ENCODE results near the gene YWHAB.
A peak's percentile ranks its signal among the peaks of the same experiment; 100 is the strongest.
"Not testable (repeated sequence)": the region's sequence is repeated elsewhere in the genome, so short reads cannot be mapped to it uniquely, and the experiment has no call there.

The YWHAB gene

DNA sequence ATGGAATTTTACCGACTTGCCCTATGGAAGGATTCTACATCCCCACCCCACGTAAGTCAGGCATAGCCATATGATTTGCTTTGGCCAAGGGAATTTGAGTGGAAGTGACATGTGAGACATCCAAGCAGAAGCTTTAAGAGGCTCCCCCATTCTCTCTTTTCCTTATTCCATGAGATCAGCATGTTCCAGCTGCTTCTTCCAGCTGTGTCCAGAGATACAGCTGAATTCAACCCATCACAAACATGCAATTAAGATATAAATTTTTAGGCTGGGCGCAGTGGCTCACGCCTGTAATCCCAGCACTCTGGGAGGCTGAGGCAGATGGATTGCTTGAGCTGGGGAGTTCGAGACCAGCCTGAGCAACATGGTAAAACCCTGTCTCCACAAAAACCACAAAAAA is 16.0 kb upstream of the YWHAB start:
- no peak for DNase-seq

- DNase-seq = not testable (repeated sequence)
These were observed 3.1 kb upstream of the YWHAB start for GRCh38 chr20:44882360-44882759.

DNA sequence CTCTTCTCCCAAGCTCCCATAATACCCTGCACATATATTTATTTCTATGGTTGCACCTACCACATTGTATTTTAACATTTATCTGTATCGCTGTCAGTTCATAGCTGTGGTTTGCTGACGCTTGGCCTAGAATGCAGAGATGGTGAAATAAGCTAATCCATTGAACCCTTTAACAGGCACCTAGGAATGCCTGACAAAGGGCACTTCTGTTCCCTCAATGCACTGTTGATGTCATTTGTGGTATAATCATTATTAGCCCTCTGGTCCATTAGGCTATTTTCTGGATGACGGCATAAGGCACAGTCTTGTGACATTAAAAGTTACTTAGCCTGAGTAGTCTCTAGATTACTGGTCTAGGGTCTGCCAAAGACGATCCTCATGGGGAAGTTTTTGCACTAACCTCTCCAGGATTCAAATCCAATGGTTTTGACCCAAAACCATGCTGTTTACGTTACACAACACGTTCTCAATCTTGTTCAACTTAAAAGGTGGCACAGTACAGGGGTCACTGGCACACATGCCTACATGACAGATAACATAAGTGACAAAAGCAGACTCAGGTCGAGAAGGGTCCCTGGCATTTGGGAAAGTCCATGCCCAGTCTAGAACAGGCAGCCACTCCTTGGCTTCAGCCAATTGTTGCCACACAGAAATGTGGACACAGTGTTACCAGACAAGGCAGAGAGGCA is 2.1 kb upstream of the YWHAB start:
- DNase-seq = no peak

DNA sequence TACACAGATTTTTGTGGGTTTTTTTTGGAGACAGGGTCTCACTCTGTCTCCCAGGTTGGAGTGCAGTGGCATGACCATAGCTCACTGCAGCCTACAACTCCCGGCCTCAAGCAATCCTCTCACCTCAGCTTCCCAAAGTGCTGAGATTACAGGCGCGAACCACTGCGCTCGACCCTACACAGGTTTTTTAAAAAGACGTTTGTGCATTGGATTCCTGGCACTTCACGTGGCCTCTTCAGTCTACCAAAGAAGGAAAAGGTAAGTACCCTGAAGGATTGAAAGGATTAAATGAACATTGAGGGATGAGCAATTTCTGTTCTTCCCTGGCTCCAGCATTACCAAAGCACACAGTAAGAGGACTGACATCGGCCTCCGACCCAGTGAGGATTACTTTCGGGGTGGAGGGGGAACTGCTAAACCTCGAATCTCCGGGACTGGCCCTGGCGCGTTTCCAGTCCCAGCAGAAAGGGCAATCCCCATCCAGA is 556 bp upstream of the YWHAB start:
- no peak for DNase-seq

- peak; percentile 23 for DNase-seq
These were observed 754 bp downstream of the YWHAB start for GRCh38 chr20:44886266-44886651.

DNA sequence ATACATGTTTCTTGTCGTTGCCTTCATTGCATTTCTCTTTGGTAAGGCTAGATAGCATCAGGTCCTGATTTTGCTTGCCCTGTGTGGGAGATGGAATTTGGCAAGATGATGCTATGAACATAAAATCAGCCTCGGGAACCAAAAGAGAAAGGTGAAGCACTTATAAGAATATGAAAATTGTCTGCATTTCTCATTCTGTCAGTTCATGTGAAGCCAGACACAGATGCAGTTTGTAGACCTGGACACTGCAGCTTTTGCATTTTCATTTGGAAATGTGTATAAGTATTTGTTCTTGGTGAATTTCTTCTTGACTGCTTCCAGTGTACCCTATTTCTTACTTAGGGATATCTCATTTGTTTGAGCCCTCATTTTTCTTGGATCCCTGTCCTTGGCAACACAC is 1.3 kb downstream of the YWHAB start:
- DNase-seq = no peak

DNA sequence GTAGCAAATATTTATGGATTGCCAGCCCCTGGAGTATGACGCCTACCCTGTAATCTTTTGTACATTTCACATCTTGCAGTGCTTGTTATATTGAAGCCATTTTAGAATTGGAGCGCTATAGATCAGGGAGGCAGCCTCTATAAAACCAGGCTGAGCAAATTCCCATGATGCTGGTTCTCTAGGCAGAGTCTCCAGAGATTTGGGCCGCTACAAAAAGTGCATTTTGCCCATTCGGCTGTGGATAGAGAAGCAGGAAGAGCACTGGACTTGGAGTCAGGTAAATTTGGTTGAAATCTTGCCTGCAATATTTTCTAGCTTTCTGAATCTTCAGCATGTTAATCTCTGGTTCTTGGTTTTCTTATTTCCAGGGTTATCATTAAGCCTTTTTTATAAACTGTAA is 2.0 kb downstream of the YWHAB start:
- no peak for DNase-seq

DNA sequence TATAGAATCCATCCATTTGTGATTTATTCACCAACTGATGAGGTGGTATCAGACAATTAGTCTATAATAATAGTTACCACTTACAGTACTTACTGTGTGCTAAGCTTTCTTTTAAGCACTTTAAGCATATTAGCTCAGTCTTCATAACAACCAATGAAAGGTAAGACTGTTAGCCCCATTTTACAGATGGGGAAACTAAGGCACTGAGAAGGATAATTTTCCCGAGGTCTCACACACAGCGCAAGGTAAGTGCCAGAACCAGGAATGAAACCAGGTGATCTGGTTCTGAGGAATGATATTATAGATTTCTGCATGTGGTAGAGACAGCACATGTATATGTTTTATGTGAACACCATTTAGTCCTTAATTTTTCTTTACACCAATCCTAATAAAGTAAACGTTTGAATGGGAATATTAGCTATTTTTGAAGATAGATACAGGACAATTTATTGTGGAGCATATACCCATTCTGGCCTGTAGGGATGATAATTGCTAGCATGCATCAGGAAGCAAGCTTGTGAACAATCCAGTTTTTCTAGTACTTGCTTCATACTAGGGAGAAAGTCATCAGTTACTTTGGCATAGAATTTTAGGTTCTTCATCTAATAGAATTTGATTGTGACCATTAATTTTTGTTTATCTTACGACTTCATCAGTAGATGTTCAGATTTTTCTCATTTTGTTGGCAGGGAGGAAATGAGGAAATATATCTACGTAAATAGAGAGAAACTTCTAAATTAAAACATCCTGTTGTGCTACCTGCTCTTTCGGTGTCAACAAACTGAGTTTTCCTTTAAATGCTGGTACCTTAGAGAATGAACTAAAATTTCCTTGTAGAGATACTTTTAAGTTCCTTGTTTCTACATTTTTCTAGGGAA is 3.0 kb downstream of the YWHAB start:
- DNase-seq = no peak

GRCh38 chr20:44891826-44892225 is 6.3 kb downstream of the YWHAB start:
- DNase-seq = no peak

DNA sequence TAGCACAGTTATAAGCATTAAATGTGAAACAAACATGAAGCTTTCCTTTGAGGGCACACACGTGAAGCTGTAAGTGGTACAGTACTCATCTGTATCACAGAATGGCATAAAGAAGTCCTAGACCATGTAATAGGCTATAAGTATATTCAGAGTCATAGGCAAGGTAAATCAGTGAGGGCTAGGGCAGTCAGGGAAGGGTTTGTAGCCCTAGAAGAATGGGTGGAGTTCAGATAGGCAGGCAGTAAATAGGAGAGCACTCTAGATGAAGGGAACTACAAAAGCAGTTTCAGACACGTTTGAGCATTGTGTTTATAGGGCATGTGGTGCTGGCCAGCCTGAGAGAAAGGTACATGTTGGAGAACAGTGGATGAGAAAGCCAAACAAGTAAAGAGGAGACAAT is 9.5 kb downstream of the YWHAB start:
- DNase-seq = no peak

DNA sequence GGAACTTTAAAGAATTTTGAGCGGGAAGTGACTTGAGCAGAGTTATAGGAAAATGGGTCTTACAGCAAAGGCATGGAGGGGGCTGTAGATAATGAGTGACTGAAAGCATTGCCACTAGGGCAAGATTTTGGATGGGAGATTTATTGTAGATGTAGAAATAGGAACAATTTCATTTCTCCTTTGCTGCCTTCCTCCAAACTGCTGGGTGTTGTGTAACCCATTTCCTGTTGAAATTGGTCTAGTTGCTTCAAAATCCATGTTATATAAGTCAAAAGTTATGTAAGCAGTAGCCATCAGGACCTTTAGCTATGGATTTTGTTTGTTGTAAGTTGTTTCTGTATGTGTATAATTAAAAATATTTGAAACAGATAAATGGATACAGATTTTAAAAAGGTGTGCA is 11.1 kb downstream of the YWHAB start:
- DNase-seq = peak; percentile 81

GRCh38 chr20:44897133-44897532 is 11.6 kb downstream of the YWHAB start:
- no peak for DNase-seq

- DNase-seq = no peak
These were observed 14.8 kb downstream of the YWHAB start for GRCh38 chr20:44900231-44900854.

DNA sequence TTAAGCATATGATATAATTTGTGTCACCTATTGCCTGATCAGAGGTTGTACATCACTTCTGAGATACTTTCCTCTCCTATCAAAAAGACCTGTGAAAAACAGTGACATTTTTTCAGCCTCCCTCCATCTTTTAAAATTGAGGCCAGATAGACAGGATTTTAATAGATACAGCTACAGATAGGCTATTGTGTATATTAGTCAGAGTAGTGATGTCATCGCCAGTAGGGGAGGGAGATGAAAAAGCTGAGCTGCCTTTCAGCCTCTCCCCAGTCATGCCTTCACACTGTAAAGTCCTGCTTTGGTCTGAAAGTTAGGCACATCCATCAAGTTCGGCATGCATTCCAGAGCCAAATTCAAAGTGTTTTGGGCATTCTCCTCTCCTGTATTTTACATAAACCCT is 16.5 kb downstream of the YWHAB start:
- peak; percentile 44 for DNase-seq

GRCh38 chr20:44904377-44904776 is 18.9 kb downstream of the YWHAB start:
- no peak for DNase-seq

GRCh38 chr20:44908987-44909871 is 23.7 kb downstream of the YWHAB start:
- no peak for DNase-seq

GRCh38 chr20:44909872-44910689 is 24.6 kb downstream of the YWHAB start, which contains the start of gene PABPC1L:
TSS of gene PABPC1L (plus strand) at chr20:44910060. CDS start at chr20:44910144, 84 bp downstream.
- DNase-seq = peak; percentile 51

DNA sequence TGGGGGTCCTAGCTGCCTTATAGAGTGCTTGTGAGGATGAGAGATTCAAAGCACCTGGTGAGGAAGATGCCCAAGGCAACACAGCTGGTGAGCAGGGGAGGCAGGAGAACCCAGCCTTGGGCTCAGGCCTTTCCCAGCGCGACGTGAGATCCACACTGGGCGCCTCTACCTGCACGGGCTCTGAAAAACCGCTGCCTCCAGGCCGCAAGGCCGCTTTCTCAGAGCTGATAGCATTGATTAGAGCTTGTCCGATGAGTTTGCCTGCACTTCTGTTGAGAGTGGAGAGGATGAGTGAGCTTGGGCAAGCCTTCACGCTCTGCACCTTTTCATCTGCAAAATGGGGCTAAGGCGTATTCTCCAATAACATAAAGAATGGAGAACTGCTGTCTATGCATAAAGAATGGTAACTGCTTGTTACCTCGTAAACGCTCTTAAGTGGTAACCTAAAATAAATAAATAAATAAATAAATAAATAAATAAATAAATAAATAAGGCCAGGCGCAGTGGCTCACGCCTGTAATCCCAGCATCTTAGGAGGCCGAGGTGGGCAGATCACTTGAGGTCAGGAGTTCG is 25.3 kb downstream of the YWHAB start:
- DNase-seq = no peak

- DNase-seq = peak; percentile 51
These were observed 25.9 kb downstream of the YWHAB start for GRCh38 chr20:44911264-44911921.

DNA sequence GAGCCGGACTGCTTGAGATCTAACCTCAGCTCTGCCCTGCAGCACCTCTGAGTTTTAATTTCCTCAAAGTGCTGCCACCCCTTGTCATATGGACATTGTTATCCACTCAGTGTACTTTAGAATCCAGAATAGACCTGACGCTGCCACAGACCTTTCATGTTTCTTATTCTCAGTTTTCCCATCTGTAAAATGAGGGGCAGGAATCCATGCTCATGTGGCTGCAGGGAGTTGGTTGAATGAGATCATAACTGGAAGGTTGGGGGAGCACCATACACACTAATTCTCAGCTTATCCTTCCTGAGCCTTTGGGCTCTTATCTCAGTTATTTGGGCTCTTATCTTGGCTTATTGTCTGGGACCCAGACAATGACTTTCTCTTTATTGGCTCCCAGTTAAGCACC is 26.7 kb downstream of the YWHAB start:
- DNase-seq = no peak

- no peak for DNase-seq
These were observed 29.4 kb downstream of the YWHAB start for GRCh38 chr20:44914924-44915323.
